A549 (cell line): Measurements from ENCODE around the gene CLEC16A. TPM values are rescaled to one million over a fixed set of nuclear protein-coding genes. Genes with fewer than 3 reads are reported as not detected.

Source experiments
- ATAC-seq, 2 experiments: fragments of 200-7000 bp in 1 of 2; fragments of >200 bp in 1 of 2; cut with Nextera tagmentation in 1 of 2; cut with Tn5 transposase in 1 of 2; 3 replicates each; pipeline versions ENCODE4 v1.8.0 to v1.9.1; 2018 to 2020; ENCODE audit warnings: mild to moderate bottlenecking in 1 of 2, moderate library complexity in 1 of 2
- CTCF ChIA-PET: fragments of 300-600 bp; sonication (Branson Sonifier 250); formaldehyde crosslinking; extraction: SDS; loops from one replicate; lab custom pipeline; 2021; ENCODE audit warnings: antibody characterized with exemption, inconsistent platforms; lab: Yijun Ruan, JAX
- POLR2A ChIA-PET: fragments of 350-600 bp; formaldehyde crosslinking; extraction: SDS; loops from one replicate; lab custom pipeline; 2021; ENCODE audit warnings: antibody characterized with exemption, inconsistent platforms; lab: Yijun Ruan, JAX
- DNase-seq, 2 experiments: peaks; one replicate each; pipeline versions ENCODE4 v3.0.0 to v3.0.0-alpha.2; 2011 to 2016; ENCODE audit warnings: low read depth in 1 of 2, low spot score in 1 of 2
- FAIRE-seq: peaks from 2 replicates; lab custom pipeline; 2011; peaks lifted over from hg19 to GRCh38; lab: Jason Lieb, UNC
- H3K27ac ChIP-seq, 2 experiments: fragments of >200 bp; sonication (Bioruptor Twin); formaldehyde crosslinking; 3 replicates each; pipeline ENCODE4 v1.5.1; 2016 to 2017
- H3K4me1 ChIP-seq: fragments of >200 bp; sonication (Bioruptor Twin); formaldehyde crosslinking; 3 replicates; pipeline ENCODE4 v1.6.1; 2016
- H3K4me2 ChIP-seq: fragments of >200 bp; sonication (Bioruptor Twin); formaldehyde crosslinking; 3 replicates; pipeline ENCODE4 v1.6.1; 2016
- H3K4me3 ChIP-seq: fragments of >200 bp; sonication (Bioruptor Twin); formaldehyde crosslinking; 3 replicates; pipeline ENCODE4 v1.5.1; 2016
- H3K9me3 ChIP-seq: fragments of >200 bp; sonication (Bioruptor Twin); formaldehyde crosslinking; 3 replicates; pipeline ENCODE4 v1.6.1; 2016
- CBX2 ChIP-seq: fragments of 200-600 bp; sonication (generic); IDR thresholded peaks from 2 replicates; pipeline ENCODE4 v1.6.1; 2016; ENCODE audit warnings: low read depth, mild to moderate bottlenecking, borderline replicate concordance
- CHD2 ChIP-seq: fragments of 150-350 bp; IDR thresholded peaks from 2 replicates; pipeline ENCODE4 v1.6.1; 2014; ENCODE audit warnings: low read length; ENCODE audit not compliant: partially characterized antibody
- CHD4 ChIP-seq: fragments of 200-600 bp; sonication (generic); IDR thresholded peaks from 2 replicates; pipeline ENCODE4 v1.6.1; 2016; ENCODE audit warnings: antibody characterized with exemption, mild to moderate bottlenecking, borderline replicate concordance
- FOSB ChIP-seq: fragments of 250-450 bp; sonication (Bioruptor Pico); IDR thresholded peaks from 2 replicates; pipeline ENCODE4 v1.5.0; 2020; ENCODE audit warnings: mild to moderate bottlenecking, moderate library complexity
- FOSL2 ChIP-seq, 2 experiments: fragments of 450-650 bp in 1 of 2; fragments of >200 bp in 1 of 2; sonication (Bioruptor Twin) in 1 of 2; formaldehyde crosslinking; IDR thresholded peaks; 2 replicates each; pipeline versions ENCODE4 v1.5.0 to v1.6.1; 2016 to 2020; ENCODE audit warnings: mild to moderate bottlenecking in 1 of 2, moderate library complexity in 1 of 2
- FOXS1 ChIP-seq: fragments of 250-450 bp; sonication (Bioruptor Pico); IDR thresholded peaks from 2 replicates; pipeline ENCODE4 v1.5.0; 2020; ENCODE audit warnings: mild to moderate bottlenecking, moderate library complexity
- JUNB ChIP-seq: fragments of >200 bp; sonication (Bioruptor Twin); formaldehyde crosslinking; IDR thresholded peaks from 2 replicates; pipeline ENCODE4 v1.6.1; 2016
- MAFK ChIP-seq: fragments of 450-650 bp; IDR thresholded peaks from 2 replicates; pipeline ENCODE4 v1.6.1; 2014; ENCODE audit not compliant: partially characterized antibody
- MYC ChIP-seq: IDR thresholded peaks from 2 replicates; pipeline ENCODE4 v1.6.1; 2012; ENCODE audit warnings: mild to moderate bottlenecking, inconsistent platforms, low read length, improper control_type of control experiment, borderline replicate concordance
- NFE2L2 ChIP-seq: fragments of 150-350 bp; conservative IDR thresholded peaks from 2 replicates; pipeline ENCODE4 v1.6.1; 2014; ENCODE audit warnings: low read length
- NR3C1 ChIP-seq: fragments of >200 bp; sonication (Bioruptor Twin); formaldehyde crosslinking; IDR thresholded peaks from 3 replicates; pipeline ENCODE4 v1.6.1; 2017
- PBX3 ChIP-seq: IDR thresholded peaks from 2 replicates; pipeline ENCODE4 v1.6.1; 2012
- RAD21 ChIP-seq, 2 experiments: fragments of >200 bp in 1 of 2; sonication (Bioruptor Twin) in 1 of 2; formaldehyde crosslinking in 1 of 2; IDR thresholded peaks in 1 of 2; conservative IDR thresholded peaks in 1 of 2; 2 replicates in 1 of 2; 3 replicates in 1 of 2; pipeline ENCODE4 v1.6.1; 2012 to 2018; ENCODE audit warnings: inconsistent platforms in 1 of 2
- RCOR1 ChIP-seq: fragments of 150-350 bp; IDR thresholded peaks from 2 replicates; pipeline ENCODE4 v1.6.1; 2014; ENCODE audit warnings: antibody characterized with exemption, low read length, low read depth
- REST ChIP-seq: fragments of 200-600 bp; sonication (generic); IDR thresholded peaks from 2 replicates; pipeline ENCODE4 v1.6.1; 2016; ENCODE audit warnings: antibody characterized with exemption, mild to moderate bottlenecking, moderate library complexity
- RFX5 ChIP-seq: fragments of 450-650 bp; IDR thresholded peaks from 2 replicates; pipeline ENCODE4 v1.7.1; 2014; ENCODE audit warnings: antibody characterized with exemption, mild to moderate bottlenecking, moderate library complexity
- RNF2 ChIP-seq: fragments of 200-600 bp; sonication (generic); IDR thresholded peaks from 2 replicates; pipeline ENCODE4 v1.6.1; 2016; ENCODE audit warnings: low read depth, mild to moderate bottlenecking, antibody characterized with exemption, moderate library complexity, borderline replicate concordance
- SMC3 ChIP-seq: fragments of >200 bp; sonication (Bioruptor Twin); formaldehyde crosslinking; IDR thresholded peaks from 3 replicates; pipeline ENCODE4 v1.6.1; 2018; ENCODE audit warnings: inconsistent platforms
- SREBF2 ChIP-seq: fragments of 450-650 bp; IDR thresholded peaks from 2 replicates; pipeline ENCODE4 v1.6.1; 2014; ENCODE audit warnings: mild to moderate bottlenecking, moderate library complexity
- TP53 ChIP-seq: fragments of 250-450 bp; sonication (Bioruptor Pico); IDR thresholded peaks from 2 replicates; pipeline ENCODE4 v1.5.0; 2021; ENCODE audit warnings: mild to moderate bottlenecking, moderate library complexity
- USF2 ChIP-seq: fragments of 450-650 bp; IDR thresholded peaks from 2 replicates; pipeline ENCODE4 v1.6.1; 2014; ENCODE audit warnings: antibody characterized with exemption
- ZNF302 ChIP-seq: fragments of 250-450 bp; sonication (Bioruptor Pico); IDR thresholded peaks from 2 replicates; pipeline ENCODE4 v1.9.0; 2021; ENCODE audit warnings: inconsistent platforms, mild to moderate bottlenecking, moderate library complexity
- ZSCAN20 ChIP-seq: fragments of 250-450 bp; sonication (Bioruptor Pico); IDR thresholded peaks from 2 replicates; pipeline ENCODE4 v1.8.0; 2022; ENCODE audit warnings: mild to moderate bottlenecking, moderate library complexity
- WGBS: methylation state at CpG from one replicate; pipeline ENCODE4 v1.1.6; 2017; ENCODE audit errors: missing lambda C conversion rate; 5-methylcytosine and 5-hydroxymethylcytosine counted together
- polyA plus RNA-seq, 4 experiments: library from polyadenylated mRNA; depleted of rRNA in 3 of 4; stranded (reverse); fragments of >200 nt; fragmentation: RNase III in 1 of 4; extraction: RNeasy Plus Mini Kit Qiagen cat#74134 plus additional on column Dnase treatment in 1 of 4; gene quantifications; 2 replicates in 3 of 4; 3 replicates in 1 of 4; pipeline ENCODE4 v1.2.3, GENCODE V29; 2011 to 2017

Gene CLEC16A
- polyA plus RNA-seq, 2 of the 4 experiments (the other 2 are of a cell fraction): 8.3 to 10.4 TPM

GRCh38 chr16:11067266-11067665, 122.9 kb downstream of the CLEC16A start:
- Histone ChIP-seq H3K4me1 (no peaks in the 10 kb centered on the region), H3K27ac (no peak overlapping the region), H3K4me3 (no peak overlapping the region)
- CTCF ChIA-PET: interaction anchor here (0.8 to 2.7 kb wide), 4 partner anchors 8 to 189 kb away, joined by 3 to 12 read pairs (median 5); partner anchors contain the start of gene SOCS1
- FAIRE-seq (no peak), DNase-seq (no peak), ATAC-seq (no peak)
- WGBS: 92% methylated on average over 7 of the region's 7 CpGs
- TF ChIP-seq PBX3 (no peak), FOSB (CRISPR knock-in tag) (no peak), NFE2L2 (no peak), CHD2 (no peak), TP53 (no peak), SREBF2 (no peak), MYC (no peak), CHD4 (no peak)
- TF ChIP-seq, all 56 proteins: peak for 0
- Histone ChIP-seq H3K9me3 (no peaks in the 10 kb centered on the region), H3K4me2 (no peak overlapping the region)
- POLR2A ChIA-PET: no interaction called here

- DNase-seq (no peak), ATAC-seq (no peak)
- no peak for TF ChIP-seq PBX3
- TF ChIP-seq USF2: no peak
- TF ChIP-seq ZNF302 (CRISPR knock-in tag): no peak
- no peak for TF ChIP-seq RAD21 (conservative IDR thresholded peaks at IDR 0.05 in 1 of 2, IDR thresholded peaks at IDR 0.05 in 1 of 2)
- no peak for TF ChIP-seq CBX2
- no peak for TF ChIP-seq MAFK
- no peak for TF ChIP-seq FOSL2 (IDR thresholded peaks at IDR 0.05)
- TF ChIP-seq FOSL2 (CRISPR knock-in tag; IDR thresholded peaks at IDR 0.05): no peak
- no peak for TF ChIP-seq REST
- no peak for TF ChIP-seq RFX5
- no peak for TF ChIP-seq RNF2
- TF ChIP-seq JUNB: no peak
- TF ChIP-seq ZSCAN20: no peak
- TF ChIP-seq SMC3: no peak
- no peak for TF ChIP-seq FOXS1
- no peak for TF ChIP-seq NR3C1
- TF ChIP-seq RCOR1: no peak
- no peak for TF ChIP-seq TP53
- no peak for TF ChIP-seq FOSB (CRISPR knock-in tag)
- TF ChIP-seq SREBF2: no peak
- TF ChIP-seq, all 56 proteins: peak for 0
- Histone ChIP-seq H3K27ac (no peak overlapping the region), H3K4me1 (no peaks in the 10 kb centered on the region), H3K9me3 (no peaks in the 10 kb centered on the region), H3K4me3 (no peak overlapping the region), H3K4me2 (no peak overlapping the region)
- ChIA-PET CTCF (interaction anchor here (1.3 to 1.7 kb wide), 2 partner anchors 9 to 188 kb away, joined by 5 read pairs; partner anchors contain the start of gene SOCS1), POLR2A (interaction anchor here (0.8 kb wide), 1 partner anchor 188 kb away, joined by 5 read pairs; the partner anchor contains the start of gene SOCS1)
- WGBS: 92% methylated on average over 7 of the region's 7 CpGs
- FAIRE-seq: no peak
Measured at GRCh38 chr16:11067697-11068141, 123.4 kb downstream of the CLEC16A start.
